PC-9 (cell line): ENCODE data around the gene CD83. TPM values are rescaled to one million over a fixed set of nuclear protein-coding genes. Genes with fewer than 3 reads are reported as not detected.
"Not testable (repeated sequence)": the region's sequence is repeated elsewhere in the genome, so short reads cannot be mapped to it uniquely, and the experiment has no call there.

Experiments
- BruUV-seq: library from RNA; stranded (reverse); fragments of 400-500 nt; replicated peaks from 2 replicates; lab custom pipeline; 2021; lab: Mats Ljungman, UMichigan
- CTCF ChIA-PET: fragments of 300-600 bp; sonication (Branson Sonifier 250); formaldehyde crosslinking; loops from one replicate; lab custom pipeline; 2022; ENCODE audit warnings: antibody characterized with exemption; lab: Charles Lee
- POLR2A ChIA-PET: fragments of 300-600 bp; sonication (Branson Sonifier 250); formaldehyde crosslinking; loops from one replicate; lab custom pipeline; 2022; ENCODE audit warnings: antibody characterized with exemption; ENCODE audit not compliant: unreplicated experiment; lab: Charles Lee
- DNase-seq, 2 experiments: peaks; one replicate each; pipeline versions ENCODE4 v3.0.0 to v3.0.0-alpha.2; 2015 to 2022; ENCODE audit warnings: mixed read lengths in 1 of 2
- H2AFZ ChIP-seq: fragments of 200-600 bp; sonication (generic); 2 replicates; pipeline ENCODE4 v1.8.1; 2017; ENCODE audit warnings: antibody characterized with exemption
- H3F3A ChIP-seq: fragments of 200-600 bp; sonication (generic); 2 replicates; pipeline ENCODE4 v1.8.1; 2017; ENCODE audit warnings: antibody characterized with exemption, mild to moderate bottlenecking, low read depth; ENCODE audit not compliant: insufficient read depth
- H3K27ac ChIP-seq: fragments of 200-600 bp; sonication (generic); 2 replicates; pipeline ENCODE4 v1.6.1; 2016; ENCODE audit warnings: mixed run types
- H3K27me3 ChIP-seq: fragments of 200-600 bp; sonication (generic); 2 replicates; pipeline ENCODE4 v1.6.1; 2016; ENCODE audit warnings: low read depth, mixed run types; ENCODE audit not compliant: insufficient read depth
- H3K36me3 ChIP-seq: fragments of 200-600 bp; sonication (generic); 2 replicates; pipeline ENCODE4 v1.6.1; 2016; ENCODE audit warnings: low read depth, mixed run types
- H3K4me1 ChIP-seq: fragments of 200-600 bp; sonication (generic); replicated peaks from 2 replicates; pipeline ENCODE4 v1.6.1; 2016; ENCODE audit warnings: mixed run types; ENCODE audit not compliant: insufficient read depth
- H3K4me2 ChIP-seq: fragments of 200-600 bp; sonication (generic); 2 replicates; pipeline ENCODE4 v1.6.1; 2017; ENCODE audit warnings: mixed run types
- H3K4me3 ChIP-seq: fragments of 200-600 bp; sonication (generic); 2 replicates; pipeline ENCODE4 v1.6.1; 2016; ENCODE audit warnings: mixed run types
- H3K79me2 ChIP-seq: fragments of 200-600 bp; sonication (generic); 2 replicates; pipeline ENCODE4 v1.6.1; 2017; ENCODE audit warnings: low read depth, mixed run types
- H3K9me2 ChIP-seq: fragments of 200-600 bp; sonication (generic); 2 replicates; pipeline ENCODE4 v1.8.1; 2017; ENCODE audit warnings: mild to moderate bottlenecking; ENCODE audit not compliant: insufficient read depth
- H3K9me3 ChIP-seq: fragments of 200-600 bp; sonication (generic); 2 replicates; pipeline ENCODE4 v1.8.1; 2016; ENCODE audit warnings: low read depth; ENCODE audit not compliant: insufficient read depth
- H4K20me1 ChIP-seq: fragments of 200-600 bp; sonication (generic); 2 replicates; pipeline ENCODE4 v1.8.1; 2017; ENCODE audit not compliant: insufficient read depth
- CTCF ChIP-seq: fragments of 200-600 bp; sonication (generic); conservative IDR thresholded peaks from 2 replicates; pipeline ENCODE4 v1.6.1; 2017; ENCODE audit warnings: mixed run types, antibody characterized with exemption, mild to moderate bottlenecking, moderate library complexity
- EZH2 ChIP-seq: fragments of 200-600 bp; sonication (generic); IDR thresholded peaks from 2 replicates; pipeline ENCODE4 v1.8.0; 2017; ENCODE audit warnings: antibody characterized with exemption, low read depth
- intact Hi-C: fragments of 100-400 bp; cut with micrococcal nuclease; formaldehyde crosslinking; loops from one replicate; pipeline ENCODE4 v1.10.0; 2022; ENCODE audit not compliant: unreplicated experiment
- total RNA-seq: library from RNA; stranded (reverse); gene quantifications from 2 replicates; pipeline ENCODE4 v1.2.3, GENCODE V29; 2021

The CD83 gene
- total RNA-seq, 1 experiment from 2014 or later = 3.6 TPM

- Histone ChIP-seq H3K9me2 (no peaks in the 10 kb centered on the region), H3F3A (no peaks in the 10 kb centered on the region), H3K79me2 (no peaks in the 10 kb centered on the region), H3K4me2 (no peak overlapping the region), H3K9me3 (no peaks in the 10 kb centered on the region), H4K20me1 (no peaks in the 10 kb centered on the region), H2AFZ (no peak overlapping the region), H3K4me3 (no peak overlapping the region), H3K36me3 (no peaks in the 10 kb centered on the region), H3K27ac (no peak overlapping the region), H3K27me3 (no peaks in the 10 kb centered on the region), H3K4me1 (peaks cover 12% of the 10 kb centered on the region)
- ChIA-PET CTCF (no interaction called here), POLR2A (no interaction called here)
- TF ChIP-seq CTCF (no peak), EZH2 (no peak)
- intact Hi-C loops = loop anchor here (5.0 kb wide), 1 partner anchor 1473 kb away; no protein-coding TSS in a partner anchor
- no peak for DNase-seq
- BruUV-seq = no TSS peak
Observed at GRCh38 chr6:14149739-14150130, 32.2 kb downstream of the CD83 start.

- H3K4me2 ChIP-seq, H2AFZ ChIP-seq, H3F3A ChIP-seq, H3K9me2 ChIP-seq, H3K27me3 ChIP-seq, intact Hi-C loops, POLR2A ChIA-PET, H3K4me3 ChIP-seq, H3K9me3 ChIP-seq, CTCF ChIA-PET, BruUV-seq, H3K27ac ChIP-seq, H3K79me2 ChIP-seq, H4K20me1 ChIP-seq, DNase-seq, H3K36me3 ChIP-seq: not testable (repeated sequence)
- H3K4me1 ChIP-seq = peaks cover 12% of the 10 kb centered on the region
Observed at GRCh38 chr6:14151300-14151699, 33.7 kb downstream of the CD83 start.

- DNase-seq = no peak
- no peak overlapping the region for H3K27ac ChIP-seq
- ChIA-PET CTCF (interaction anchor here (0.7 kb wide), 2 partner anchors 22 to 38 kb away, joined by 3 read pairs; no protein-coding TSS in a partner anchor), POLR2A (no interaction called here)
- intact Hi-C loops = no loop called here
- H3K9me2 ChIP-seq = no peaks in the 10 kb centered on the region
- H3K9me3 ChIP-seq = no peaks in the 10 kb centered on the region
- no peak overlapping the region for H3K4me3 ChIP-seq
- TF ChIP-seq EZH2 (no peak), CTCF (no peak)
- no peaks in the 10 kb centered on the region for H3K27me3 ChIP-seq
- H3K36me3 ChIP-seq = no peaks in the 10 kb centered on the region
- H3K79me2 ChIP-seq = no peaks in the 10 kb centered on the region
- H3F3A ChIP-seq = no peaks in the 10 kb centered on the region
- H3K4me2 ChIP-seq = no peak overlapping the region
- no peaks in the 10 kb centered on the region for H4K20me1 ChIP-seq
- no peak overlapping the region for H2AFZ ChIP-seq
- BruUV-seq = no TSS peak
- peaks cover 12% of the 10 kb centered on the region for H3K4me1 ChIP-seq
Observed at GRCh38 chr6:14151773-14152172, 34.2 kb downstream of the CD83 start.

DNA sequence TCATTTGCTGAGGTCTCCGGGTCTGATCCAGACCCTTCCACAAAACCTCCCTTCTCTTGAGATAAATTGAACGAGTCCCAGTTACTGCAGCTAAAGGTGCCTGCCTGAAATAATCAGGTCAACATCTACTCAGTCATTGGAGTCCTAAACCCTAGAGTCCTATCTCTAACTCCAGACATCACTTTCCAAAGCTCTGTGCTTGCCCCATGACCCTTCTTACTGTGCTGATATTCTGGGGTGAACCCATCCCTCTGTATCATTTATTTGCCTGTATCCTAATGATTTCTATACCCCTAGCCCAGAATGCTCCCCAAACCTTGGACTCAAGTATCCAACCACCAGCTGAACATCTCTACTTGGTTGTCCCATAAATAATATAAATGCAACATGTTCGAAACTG, 35.7 kb downstream of the CD83 start:
- Histone ChIP-seq H3K4me2 (no peak overlapping the region), H3K27ac (no peak overlapping the region), H3K27me3 (no peaks in the 10 kb centered on the region), H3F3A (no peaks in the 10 kb centered on the region), H4K20me1 (no peaks in the 10 kb centered on the region), H3K4me1 (peaks cover 2% of the 10 kb centered on the region), H2AFZ (no peak overlapping the region), H3K36me3 (no peaks in the 10 kb centered on the region), H3K79me2 (no peaks in the 10 kb centered on the region), H3K9me2 (no peaks in the 10 kb centered on the region), H3K4me3 (no peak overlapping the region), H3K9me3 (no peaks in the 10 kb centered on the region)
- intact Hi-C loops = no loop called here
- TF ChIP-seq CTCF = no peak
- TF ChIP-seq EZH2 = no peak
- DNase-seq = no peak
- BruUV-seq = no TSS peak
- POLR2A ChIA-PET = no interaction called here
- CTCF ChIA-PET = no interaction called here
